HepG2 (cell line): ENCODE measurements around the gene G6PC3. TPM values are rescaled to one million over a fixed set of nuclear protein-coding genes. Genes with fewer than 3 reads are reported as not detected.

ENCODE experiments used
- ASH2L ChIP-seq: fragments of 300-600, 200-600 bp; sonication (generic); IDR thresholded peaks from 2 replicates; pipeline ENCODE4 v1.7.0; 2017; ENCODE audit warnings: low read depth, mild to moderate bottlenecking, moderate library complexity, mixed read lengths, low read length; ENCODE audit not compliant: insufficient read length
- ATF3 ChIP-seq: sonication (generic); formaldehyde crosslinking; IDR thresholded peaks from 2 replicates; pipeline ENCODE4 v1.4.0; 2020; ENCODE audit warnings: missing genetic modification reagents
- CBFB ChIP-seq: sonication (generic); formaldehyde crosslinking; IDR thresholded peaks from 2 replicates; pipeline ENCODE4 v1.4.0; 2020; ENCODE audit warnings: missing genetic modification reagents
- CENPT ChIP-seq: sonication (generic); formaldehyde crosslinking; IDR thresholded peaks from 2 replicates; pipeline ENCODE4 v1.8.0; 2022; ENCODE audit warnings: low read depth, mild to moderate bottlenecking, moderate library complexity, missing genetic modification reagents
- MAF1 ChIP-seq: sonication (generic); formaldehyde crosslinking; IDR thresholded peaks from 2 replicates; pipeline ENCODE4 v1.5.0; 2020; ENCODE audit warnings: missing genetic modification reagents, borderline replicate concordance
- RBM39 ChIP-seq: fragments of 200-400 bp; formaldehyde crosslinking; IDR thresholded peaks from one replicate; pipeline ENCODE4 v1.6.1; 2018; ENCODE audit warnings: antibody characterized with exemption, mild to moderate bottlenecking, low read depth, low read length; ENCODE audit not compliant: poor library complexity, severe bottlenecking
- SAP130 ChIP-seq: IDR thresholded peaks from 2 replicates; pipeline ENCODE4 v1.6.1; 2016; ENCODE audit warnings: low read depth
- TAF15 ChIP-seq: fragments of 200-400 bp; formaldehyde crosslinking; IDR thresholded peaks from one replicate; pipeline ENCODE4 v1.6.1; 2018; ENCODE audit warnings: mild to moderate bottlenecking, low read depth, low read length; ENCODE audit not compliant: poor library complexity, severe bottlenecking
- TBX3 ChIP-seq: fragments of 450-650 bp; IDR thresholded peaks from 2 replicates; pipeline ENCODE4 v1.6.1; 2017; ENCODE audit warnings: antibody characterized with exemption, mild to moderate bottlenecking, inconsistent platforms, borderline replicate concordance
- TOE1 ChIP-seq: sonication (generic); formaldehyde crosslinking; IDR thresholded peaks from 2 replicates; pipeline ENCODE4 v1.4.0; 2020; ENCODE audit warnings: mild to moderate bottlenecking, missing genetic modification reagents
- TRAFD1 ChIP-seq: sonication (generic); formaldehyde crosslinking; IDR thresholded peaks from 2 replicates; pipeline ENCODE4 v1.5.1; 2020; ENCODE audit warnings: missing genetic modification reagents, mild to moderate bottlenecking, borderline replicate concordance
- ZBTB10 ChIP-seq: sonication (generic); formaldehyde crosslinking; IDR thresholded peaks from 2 replicates; pipeline ENCODE4 v1.4.0; 2020; ENCODE audit warnings: missing genetic modification reagents, borderline replicate concordance
- ZNF18 ChIP-seq: sonication (generic); formaldehyde crosslinking; IDR thresholded peaks from 2 replicates; pipeline ENCODE4 v1.8.0; 2022; ENCODE audit warnings: mild to moderate bottlenecking, missing genetic modification reagents; ENCODE audit not compliant: insufficient replicate concordance
- ZNF607 ChIP-seq: sonication (generic); formaldehyde crosslinking; IDR thresholded peaks from 2 replicates; pipeline ENCODE4 v1.5.1; 2020; ENCODE audit warnings: missing genetic modification reagents, mild to moderate bottlenecking, borderline replicate concordance
- ZNF660 ChIP-seq: sonication (generic); formaldehyde crosslinking; IDR thresholded peaks from 2 replicates; pipeline ENCODE4 v1.5.1; 2020; ENCODE audit warnings: mild to moderate bottlenecking, low read depth, missing genetic modification reagents, borderline replicate concordance
- ZNF7 ChIP-seq: IDR thresholded peaks from 2 replicates; pipeline ENCODE4 v1.6.1; 2016; ENCODE audit warnings: missing biosample characterization, missing genetic modification reagents
- polyA plus RNA-seq, 8 experiments: library from polyadenylated mRNA; depleted of rRNA in 3 of 8; stranded (reverse) in 7 of 8; unstranded in 1 of 8; fragments of >200 nt; fragmentation: Illumina TruSeq in 4 of 8; extraction: Trizol in 4 of 8; gene quantifications; 2 replicates each; pipeline versions ENCODE4 v1.2.1 to v1.2.3, GENCODE V29; 2011 to 2016; ENCODE audit warnings: low read depth in 4 of 8, missing spikeins in 1 of 8, mixed read lengths in 1 of 8; ENCODE audit not compliant: insufficient read depth in 1 of 8
- total RNA-seq, 5 experiments: library from RNA; depleted of rRNA; stranded (reverse); fragments of >200 nt; fragmentation: Illumina TruSeq; extraction: Trizol; gene quantifications; 2 replicates each; pipeline ENCODE4 v1.2.3, GENCODE V29; 2016; ENCODE audit warnings: low read depth in 1 of 5
- TF ChIP-seq, protein P1 (sequence below): sonication (generic); formaldehyde crosslinking; IDR thresholded peaks from 2 replicates; pipeline ENCODE4 v1.5.0; 2020; ENCODE audit warnings: missing genetic modification reagents
- TF ChIP-seq, protein P2 (sequence below): sonication (generic); formaldehyde crosslinking; IDR thresholded peaks from 2 replicates; pipeline ENCODE4 v1.4.0; 2020; ENCODE audit warnings: missing genetic modification reagents

G6PC3 gene
- total and polyA plus RNA-seq, 2 of the 13 experiments (the other 11 are each of a cell fraction or from before 2014, with no cell fraction given): 38.5 to 75.8 TPM

GRCh38 chr17:44123356-44124117, 53.0 kb downstream of the G6PC3 start, which contains the start of gene HDAC5 (continued):
- no peak for TF ChIP-seq MAF1 (CRISPR knock-in tag)
- peak; percentile 27 for TF ChIP-seq TAF15
- peak; percentile 80 for TF ChIP-seq ZNF18
- peak; percentile 82 for TF ChIP-seq ZNF607 (CRISPR knock-in tag)
- no peak for TF ChIP-seq ZNF660 (CRISPR knock-in tag)
- TF ChIP-seq, protein P1, sequence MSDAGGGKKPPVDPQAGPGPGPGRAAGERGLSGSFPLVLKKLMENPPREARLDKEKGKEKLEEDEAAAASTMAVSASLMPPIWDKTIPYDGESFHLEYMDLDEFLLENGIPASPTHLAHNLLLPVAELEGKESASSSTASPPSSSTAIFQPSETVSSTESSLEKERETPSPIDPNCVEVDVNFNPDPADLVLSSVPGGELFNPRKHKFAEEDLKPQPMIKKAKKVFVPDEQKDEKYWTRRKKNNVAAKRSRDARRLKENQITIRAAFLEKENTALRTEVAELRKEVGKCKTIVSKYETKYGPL (CRISPR knock-in tag): peak; percentile 58; the same call in 1 of the 2 replicates
- TF ChIP-seq, protein P2, sequence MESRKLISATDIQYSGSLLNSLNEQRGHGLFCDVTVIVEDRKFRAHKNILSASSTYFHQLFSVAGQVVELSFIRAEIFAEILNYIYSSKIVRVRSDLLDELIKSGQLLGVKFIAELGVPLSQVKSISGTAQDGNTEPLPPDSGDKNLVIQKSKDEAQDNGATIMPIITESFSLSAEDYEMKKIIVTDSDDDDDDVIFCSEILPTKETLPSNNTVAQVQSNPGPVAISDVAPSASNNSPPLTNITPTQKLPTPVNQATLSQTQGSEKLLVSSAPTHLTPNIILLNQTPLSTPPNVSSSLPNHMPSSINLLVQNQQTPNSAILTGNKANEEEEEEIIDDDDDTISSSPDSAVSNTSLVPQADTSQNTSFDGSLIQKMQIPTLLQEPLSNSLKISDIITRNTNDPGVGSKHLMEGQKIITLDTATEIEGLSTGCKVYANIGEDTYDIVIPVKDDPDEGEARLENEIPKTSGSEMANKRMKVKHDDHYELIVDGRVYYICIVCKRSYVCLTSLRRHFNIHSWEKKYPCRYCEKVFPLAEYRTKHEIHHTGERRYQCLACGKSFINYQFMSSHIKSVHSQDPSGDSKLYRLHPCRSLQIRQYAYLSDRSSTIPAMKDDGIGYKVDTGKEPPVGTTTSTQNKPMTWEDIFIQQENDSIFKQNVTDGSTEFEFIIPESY: peak; percentile 84
- TF ChIP-seq TBX3: peak; percentile 34; the same call in 1 of the 2 replicates
- no peak; the same call in 1 of the 2 replicates for TF ChIP-seq CBFB
- peak; percentile 81 for TF ChIP-seq ASH2L
- TF ChIP-seq CENPT: no peak; the same call in 1 of the 2 replicates
- no peak for TF ChIP-seq ZBTB10
- TF ChIP-seq RBM39: no peak
- TF ChIP-seq SAP130 (CRISPR knock-in tag): peak; percentile 92
- TF ChIP-seq ZNF7 (CRISPR knock-in tag): no peak
- TF ChIP-seq TOE1: no peak
- peak; percentile 42; the same call in 1 of the 2 replicates for TF ChIP-seq TRAFD1 (CRISPR knock-in tag)
- TF ChIP-seq ATF3 (CRISPR knock-in tag): peak; percentile 23; the same call in 1 of the 2 replicates
